ENCODE data around the gene TOX4. TPM values are rescaled to one million over a fixed set of nuclear protein-coding genes. Genes with fewer than 3 reads are reported as not detected.

TOX4 gene
- total RNA-seq, 3 donors from 2014 or later: 38.0 to 55.2 (median 52.1) TPM

DNA sequence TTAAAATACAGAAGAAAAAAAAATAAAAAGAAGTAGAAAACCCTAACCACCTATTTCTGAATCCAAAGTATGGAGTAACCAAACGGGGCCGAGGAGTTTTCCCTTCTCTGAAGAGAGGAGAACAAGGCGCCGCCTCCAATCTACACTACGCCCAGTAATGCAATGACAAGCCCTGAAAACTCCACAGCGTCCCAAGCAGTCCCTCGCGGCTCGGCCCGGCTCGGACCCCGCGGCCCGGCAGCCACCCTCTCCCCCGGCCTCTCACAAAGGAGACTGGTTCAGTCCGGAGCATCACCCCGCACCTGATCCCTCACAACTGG lies 21.4 kb upstream of the TOX4 start:
- intact Hi-C loops (cut with DNase I; ENCODE audit: low total_unique reads): loop anchor here (10.0 kb wide), 1 partner anchor 1121 kb away; the partner anchor contains the start of gene CCNB1IP1
- Histone ChIP-seq H3K9me3 (no peaks in the 10 kb centered on the region), H3K27ac (peak overlapping the region; percentile 93 to 98), H3K36me3 (peaks cover 5% of the 10 kb centered on the region), H3K27me3 (no peaks in the 10 kb centered on the region), H3K4me3 (peak overlapping the region; percentile 71 to 87 (median 72)), H3K4me1 (peaks cover 0 to 8% of the 10 kb centered on the region in 2 donors)
- peak in 1 of 2 donors; percentile 58 for DNase-seq (ENCODE audit: low spot score in 2 of 2)
- TF ChIP-seq POLR2A (IDR thresholded peaks at IDR 0.05): no peak
- no peak for TF ChIP-seq CTCF (IDR thresholded peaks at IDR 0.05)
- no peak for TF ChIP-seq POLR2AphosphoS5 (IDR thresholded peaks at IDR 0.05)

GRCh38 chr14:21455912-21456667 lies 20.9 kb upstream of the TOX4 start, which contains the start of gene CHD8:
Gene CHD8 (minus strand): TSS chr14:21456123. CDS start chr14:21431643, 24,480 bp downstream.
- no peaks in the 10 kb centered on the region for H3K9me3 ChIP-seq
- peaks cover 7% of the 10 kb centered on the region for H3K36me3 ChIP-seq
- H3K4me1 ChIP-seq: peaks cover 0 to 8% of the 10 kb centered on the region in 2 donors
- peak; percentile 99 to 100 for DNase-seq (ENCODE audit: low spot score in 2 of 2)
- H3K4me3 ChIP-seq: peak within 1 kb of the TSS; percentile 71 to 87 (median 72)
- TF ChIP-seq CTCF (IDR thresholded peaks at IDR 0.05) (peak; percentile 54 to 66 (median 58)), POLR2AphosphoS5 (IDR thresholded peaks at IDR 0.05) (peak; percentile 68 to 84 (median 69)), POLR2A (IDR thresholded peaks at IDR 0.05) (no peak)
- peak within 1 kb of the TSS; percentile 93 to 98 for H3K27ac ChIP-seq
- intact Hi-C loops (cut with DNase I; ENCODE audit: low total_unique reads): loop anchor here (10.0 kb wide), 1 partner anchor 1121 kb away; the partner anchor contains the start of gene CCNB1IP1
- H3K27me3 ChIP-seq: no peaks in the 10 kb centered on the region

DNA sequence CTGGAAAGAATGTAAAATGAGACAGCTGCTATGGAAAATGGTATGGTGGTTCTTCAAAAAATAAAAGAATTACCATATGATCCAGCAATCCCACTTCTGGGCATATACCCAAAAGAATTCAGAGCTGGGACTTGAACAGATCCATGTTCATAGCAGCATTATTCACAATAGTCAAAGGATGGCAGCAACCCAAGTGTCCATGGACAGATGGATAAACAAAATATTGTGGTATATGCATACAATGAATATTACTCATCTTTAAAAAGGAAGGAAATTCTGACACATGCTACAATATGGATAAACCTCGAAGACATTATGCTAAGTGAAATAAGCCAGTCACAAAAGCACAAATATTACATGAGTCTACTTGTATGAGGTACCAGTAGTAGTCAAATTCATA lies 9.4 kb upstream of the TOX4 start:
- DNase-seq (ENCODE audit: low spot score in 2 of 2): no peak
- Histone ChIP-seq H3K27ac (no peak overlapping the region), H3K36me3 (no peaks in the 10 kb centered on the region), H3K4me3 (no peak overlapping the region), H3K9me3 (no peaks in the 10 kb centered on the region), H3K4me1 (no peaks in the 10 kb centered on the region), H3K27me3 (no peaks in the 10 kb centered on the region)
- TF ChIP-seq POLR2AphosphoS5 (IDR thresholded peaks at IDR 0.05) (no peak), CTCF (IDR thresholded peaks at IDR 0.05) (no peak), POLR2A (IDR thresholded peaks at IDR 0.05) (no peak)
- intact Hi-C loops (cut with DNase I; ENCODE audit: low total_unique reads): no loop called here

DNA sequence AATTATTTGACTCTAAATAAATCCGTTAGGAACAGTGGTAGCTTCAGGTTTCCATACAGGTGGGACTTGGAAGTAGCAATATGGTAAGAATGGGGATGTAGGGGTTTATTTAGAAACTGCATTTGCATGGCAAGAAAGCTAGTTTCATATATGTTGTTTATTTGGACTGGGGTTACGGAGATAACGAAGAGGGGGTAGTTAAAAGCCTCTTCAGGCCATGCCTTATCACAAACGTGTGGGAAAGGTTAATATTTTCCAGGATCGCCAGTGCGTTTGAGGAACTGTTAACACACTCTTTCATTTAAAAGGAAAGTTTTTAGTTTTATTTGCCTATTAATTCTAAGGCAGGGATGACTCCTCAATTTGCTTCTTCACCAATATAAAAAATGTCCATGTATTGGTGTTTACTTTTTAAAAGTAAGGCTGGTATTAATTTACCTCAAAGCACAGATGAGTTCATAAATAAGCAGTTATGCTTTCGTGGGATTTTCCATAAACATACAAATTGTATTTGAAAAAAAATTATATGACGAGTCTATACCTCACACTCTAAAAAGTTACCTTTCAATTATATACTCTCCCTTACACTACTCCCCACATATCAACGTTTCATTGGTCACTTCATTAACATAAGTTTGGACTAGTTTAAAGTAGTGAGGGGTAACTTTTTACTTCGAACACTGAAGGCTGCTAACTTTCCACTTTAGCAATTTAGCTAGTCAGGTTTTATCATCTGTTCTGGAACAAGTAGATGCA lies 1.1 kb upstream of the TOX4 start:
- Histone ChIP-seq H3K36me3 (no peaks in the 10 kb centered on the region), H3K27me3 (no peaks in the 10 kb centered on the region), H3K9me3 (no peaks in the 10 kb centered on the region), H3K27ac (peak overlapping the region; percentile 90 to 96), H3K4me1 (peaks cover 0 to 16% of the 10 kb centered on the region in 2 donors), H3K4me3 (peak overlapping the region; percentile 66 to 89 (median 80))
- TF ChIP-seq POLR2AphosphoS5 (IDR thresholded peaks at IDR 0.05): no peak
- peak in 1 of 3 donors; percentile 8 for TF ChIP-seq CTCF (IDR thresholded peaks at IDR 0.05)
- intact Hi-C loops (cut with DNase I; ENCODE audit: low total_unique reads): no loop called here
- DNase-seq (ENCODE audit: low spot score in 2 of 2): no peak

DNA sequence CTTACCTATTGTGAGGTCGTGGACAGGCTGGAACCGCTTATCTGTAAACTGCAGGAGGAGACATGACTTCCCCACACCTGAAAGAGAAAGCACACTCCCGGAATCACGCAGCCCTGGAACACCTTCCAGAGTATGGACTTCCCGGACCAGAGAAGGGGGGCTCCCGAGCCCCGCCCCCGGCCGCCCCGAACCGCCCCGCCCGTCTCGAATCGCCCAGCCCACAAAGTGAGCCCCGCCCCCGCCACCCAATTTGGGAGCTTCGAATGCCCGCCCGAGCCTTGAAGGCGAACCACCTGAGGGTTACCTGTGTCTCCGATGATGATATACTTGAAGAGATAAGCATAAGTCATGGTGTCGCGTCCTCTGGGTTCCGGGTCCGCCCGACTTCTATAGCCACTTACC lies 471 bp upstream of the TOX4 start:
- Histone ChIP-seq H3K4me1 (peaks cover 0 to 16% of the 10 kb centered on the region in 2 donors), H3K4me3 (peak overlapping the region; percentile 66 to 89 (median 80)), H3K27me3 (no peaks in the 10 kb centered on the region), H3K36me3 (no peaks in the 10 kb centered on the region), H3K27ac (peak overlapping the region; percentile 90 to 96), H3K9me3 (no peaks in the 10 kb centered on the region)
- TF ChIP-seq POLR2A (IDR thresholded peaks at IDR 0.05) (no peak), POLR2AphosphoS5 (IDR thresholded peaks at IDR 0.05) (no peak), CTCF (IDR thresholded peaks at IDR 0.05) (no peak)
- DNase-seq (ENCODE audit: low spot score in 2 of 2): peak in 1 of 2 donors; percentile 91
- intact Hi-C loops (cut with DNase I; ENCODE audit: low total_unique reads): no loop called here

All from breast epithelium (tissue), 4 donors.